Measurements from ENCODE around the gene RPS15.

The RPS15 gene

DNA sequence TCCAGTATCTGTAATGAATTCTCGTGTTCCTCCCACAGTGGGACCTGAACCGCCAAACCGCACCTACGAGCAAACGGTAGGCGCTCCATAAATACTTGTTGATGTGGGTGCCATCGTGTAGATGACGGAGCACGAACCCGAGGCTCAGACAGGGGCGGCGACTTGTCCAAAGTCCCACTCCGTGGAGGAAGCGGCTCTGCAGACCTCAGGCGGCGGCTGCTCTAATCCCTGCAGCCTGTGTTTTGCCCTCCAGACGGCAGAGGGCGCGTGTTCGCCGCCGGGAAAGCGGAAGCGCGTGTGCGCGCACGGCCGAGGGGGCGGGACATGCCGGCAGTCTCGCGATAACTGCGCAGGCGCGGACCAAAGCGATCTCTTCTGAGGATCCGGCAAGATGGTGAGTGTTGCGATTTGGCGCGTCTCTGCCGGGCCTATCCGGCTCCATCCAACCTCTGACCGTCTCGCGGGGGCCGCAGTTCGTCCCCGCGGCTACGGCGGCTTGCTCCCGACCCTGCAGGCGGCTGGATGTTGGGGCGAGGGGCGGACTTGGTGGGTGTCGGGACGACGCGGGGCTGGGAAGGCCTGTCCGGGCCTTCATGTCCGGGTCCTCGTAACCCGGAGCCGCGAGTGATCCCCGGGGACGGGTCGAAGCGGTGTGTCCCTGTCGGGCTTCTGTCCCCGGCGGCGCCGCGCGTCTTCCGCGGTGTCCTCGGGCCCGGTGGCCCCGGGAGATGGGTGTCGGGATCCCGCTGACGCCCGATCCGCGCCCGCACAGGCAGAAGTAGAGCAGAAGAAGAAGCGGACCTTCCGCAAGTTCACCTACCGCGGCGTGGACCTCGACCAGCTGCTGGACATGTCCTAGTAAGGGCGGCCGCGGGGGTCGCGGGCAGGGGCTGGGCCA lies at the start of gene RPS15:
TSS of gene RPS15 (plus strand) at position 362 of the 898 bp plus-strand sequence. CDS start at position 392, 30 bp downstream.
- Histone ChIP-seq H3K4me3 (ENCODE audit: low read length) (peak within 1 kb of the TSS; percentile 96), H3K36me3 (ENCODE audit: control insufficient read depth, insufficient read depth, low read length) (peaks cover 18% of the 10 kb centered on the region), H3K27me3 (ENCODE audit: control insufficient read depth, insufficient read depth, low read length) (no peaks in the 10 kb centered on the region), H3K9ac (ENCODE audit: low read length) (peak within 1 kb of the TSS; percentile 74), H3K27ac (ENCODE audit: low read depth, low read length) (peak within 1 kb of the TSS; percentile 92), H3K4me1 (ENCODE audit: control insufficient read depth, insufficient read depth, low read length) (peaks cover 5% of the 10 kb centered on the region)

- Histone ChIP-seq H3K4me1 (ENCODE audit: control insufficient read depth, insufficient read depth, low read length) (peaks cover 5% of the 10 kb centered on the region), H3K27me3 (ENCODE audit: control insufficient read depth, insufficient read depth, low read length) (no peaks in the 10 kb centered on the region), H3K27ac (ENCODE audit: low read depth, low read length) (no peak overlapping the region), H3K4me3 (ENCODE audit: low read length) (no peak overlapping the region), H3K9ac (ENCODE audit: low read length) (no peak overlapping the region), H3K36me3 (ENCODE audit: control insufficient read depth, insufficient read depth, low read length) (peaks cover 21% of the 10 kb centered on the region)
Observed at GRCh38 chr19:1388637-1389026, 49.6 kb upstream of the RPS15 start.

GRCh38 chr19:1389033-1389940 lies 48.9 kb upstream of the RPS15 start:
- Histone ChIP-seq H3K4me1 (ENCODE audit: control insufficient read depth, insufficient read depth, low read length) (peaks cover 5% of the 10 kb centered on the region), H3K9ac (ENCODE audit: low read length) (no peak overlapping the region), H3K27me3 (ENCODE audit: control insufficient read depth, insufficient read depth, low read length) (no peaks in the 10 kb centered on the region), H3K4me3 (ENCODE audit: low read length) (no peak overlapping the region), H3K27ac (ENCODE audit: low read depth, low read length) (no peak overlapping the region), H3K36me3 (ENCODE audit: control insufficient read depth, insufficient read depth, low read length) (peaks cover 25% of the 10 kb centered on the region)

DNA sequence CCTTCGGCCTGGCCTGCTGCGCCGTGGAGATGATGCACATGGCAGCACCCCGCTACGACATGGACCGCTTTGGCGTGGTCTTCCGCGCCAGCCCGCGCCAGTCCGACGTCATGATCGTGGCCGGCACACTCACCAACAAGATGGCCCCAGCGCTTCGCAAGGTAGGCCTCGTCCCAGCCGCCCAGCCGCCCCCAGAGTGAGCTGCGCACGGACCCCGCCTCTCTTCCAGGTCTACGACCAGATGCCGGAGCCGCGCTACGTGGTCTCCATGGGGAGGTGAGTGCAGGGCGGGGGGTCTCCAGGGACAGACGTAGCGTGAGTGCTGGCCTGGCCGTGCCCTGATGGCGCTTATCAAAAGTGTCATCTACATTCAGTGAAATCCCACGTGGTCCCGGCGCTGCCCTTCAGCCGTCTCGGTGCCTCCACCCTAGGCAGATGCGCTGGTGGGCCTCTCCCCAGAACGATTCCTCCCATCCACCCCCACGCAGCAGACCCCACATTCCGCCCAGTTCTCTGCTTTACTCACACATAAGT lies 47.2 kb upstream of the RPS15 start:
- Histone ChIP-seq H3K4me1 (ENCODE audit: control insufficient read depth, insufficient read depth, low read length) (no peaks in the 10 kb centered on the region), H3K27me3 (ENCODE audit: control insufficient read depth, insufficient read depth, low read length) (no peaks in the 10 kb centered on the region), H3K4me3 (ENCODE audit: low read length) (no peak overlapping the region), H3K36me3 (ENCODE audit: control insufficient read depth, insufficient read depth, low read length) (peaks cover 25% of the 10 kb centered on the region), H3K9ac (ENCODE audit: low read length) (no peak overlapping the region), H3K27ac (ENCODE audit: low read depth, low read length) (no peak overlapping the region)

GRCh38 chr19:1392407-1392806 lies 45.8 kb upstream of the RPS15 start:
- H3K4me3 ChIP-seq (ENCODE audit: low read length) = no peak overlapping the region
- H3K9ac ChIP-seq (ENCODE audit: low read length) = no peak overlapping the region
- H3K36me3 ChIP-seq (ENCODE audit: control insufficient read depth, insufficient read depth, low read length) = peaks cover 25% of the 10 kb centered on the region
- no peak overlapping the region for H3K27ac ChIP-seq (ENCODE audit: low read depth, low read length)
- no peaks in the 10 kb centered on the region for H3K27me3 ChIP-seq (ENCODE audit: control insufficient read depth, insufficient read depth, low read length)
- no peaks in the 10 kb centered on the region for H3K4me1 ChIP-seq (ENCODE audit: control insufficient read depth, insufficient read depth, low read length)

- H3K4me3 ChIP-seq (ENCODE audit: low read length) = no peak overlapping the region
- no peak overlapping the region for H3K27ac ChIP-seq (ENCODE audit: low read depth, low read length)
- H3K36me3 ChIP-seq (ENCODE audit: control insufficient read depth, insufficient read depth, low read length) = peaks cover 25% of the 10 kb centered on the region
- no peak overlapping the region for H3K9ac ChIP-seq (ENCODE audit: low read length)
- no peaks in the 10 kb centered on the region for H3K27me3 ChIP-seq (ENCODE audit: control insufficient read depth, insufficient read depth, low read length)
- no peaks in the 10 kb centered on the region for H3K4me1 ChIP-seq (ENCODE audit: control insufficient read depth, insufficient read depth, low read length)
Observed at GRCh38 chr19:1392939-1393530, 45.2 kb upstream of the RPS15 start.

DNA sequence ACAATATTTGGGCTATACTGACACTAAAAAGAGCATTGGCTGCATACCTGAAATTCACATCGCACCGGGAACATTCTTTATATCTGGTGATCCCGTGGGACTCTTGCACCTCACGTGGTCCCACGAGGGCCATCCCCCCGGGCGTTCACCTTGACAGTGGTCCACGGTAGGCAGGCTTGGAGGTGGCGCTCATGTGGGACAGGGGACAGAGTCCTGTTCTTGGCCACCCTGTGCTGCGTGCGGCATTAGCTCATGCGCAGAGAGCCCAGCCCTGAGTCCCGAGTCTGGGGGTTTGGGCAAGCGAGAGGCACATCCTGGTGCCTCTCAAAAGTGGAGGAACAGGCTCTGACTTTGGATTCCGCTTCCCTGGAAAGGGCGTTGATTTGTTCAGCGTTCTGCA lies 44.4 kb upstream of the RPS15 start:
- H3K36me3 ChIP-seq (ENCODE audit: control insufficient read depth, insufficient read depth, low read length) = peaks cover 24% of the 10 kb centered on the region
- H3K9ac ChIP-seq (ENCODE audit: low read length) = no peak overlapping the region
- no peak overlapping the region for H3K27ac ChIP-seq (ENCODE audit: low read depth, low read length)
- no peaks in the 10 kb centered on the region for H3K4me1 ChIP-seq (ENCODE audit: control insufficient read depth, insufficient read depth, low read length)
- no peaks in the 10 kb centered on the region for H3K27me3 ChIP-seq (ENCODE audit: control insufficient read depth, insufficient read depth, low read length)
- no peak overlapping the region for H3K4me3 ChIP-seq (ENCODE audit: low read length)

DNA sequence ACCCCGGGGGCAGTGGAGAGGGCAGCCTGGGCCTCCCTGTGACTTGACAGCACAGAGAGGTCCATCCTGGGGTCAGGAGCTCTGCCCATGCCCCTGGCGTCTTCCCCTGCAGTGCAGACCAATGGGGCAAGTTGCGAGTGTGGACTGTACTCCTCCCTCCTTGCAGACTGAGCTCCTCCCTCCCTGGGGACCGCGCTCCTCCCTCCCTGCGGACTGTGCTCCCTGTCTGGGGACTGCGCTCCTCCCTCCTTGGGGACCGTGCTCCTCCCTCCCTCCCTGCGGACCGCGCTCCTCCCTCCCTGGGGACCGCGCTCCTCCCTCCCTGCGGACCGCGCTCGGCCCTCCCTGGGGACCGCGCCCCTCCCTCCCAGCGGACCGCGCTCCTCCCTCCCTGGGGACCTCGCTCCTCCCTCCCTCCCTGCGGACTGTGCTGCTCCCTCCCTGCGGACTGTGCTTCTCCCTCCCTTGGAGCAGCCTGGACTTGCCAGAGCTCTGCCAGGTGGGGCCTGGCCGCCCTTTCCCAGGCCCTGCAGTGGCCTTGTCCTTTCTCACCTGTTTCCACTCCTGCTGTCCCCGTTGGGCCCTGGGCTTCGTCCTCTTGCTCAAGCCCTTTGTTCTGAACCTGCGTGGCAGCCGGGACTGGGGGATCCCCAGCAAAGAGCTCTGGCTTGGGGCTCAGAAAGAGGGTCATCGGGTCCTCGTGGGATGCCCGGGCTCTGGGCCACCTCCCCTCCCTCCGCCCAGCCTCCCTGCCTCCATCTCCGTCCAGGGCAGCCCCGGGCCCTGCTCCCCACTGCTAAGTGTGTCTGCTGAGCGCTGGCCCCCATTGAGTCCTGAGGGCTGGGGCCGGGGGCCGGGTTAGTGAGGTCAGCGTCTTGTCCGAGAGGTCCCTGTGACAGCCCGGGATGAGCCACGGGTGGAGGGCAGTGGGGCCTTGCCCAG lies 43.7 kb upstream of the RPS15 start:
- Histone ChIP-seq H3K4me1 (ENCODE audit: control insufficient read depth, insufficient read depth, low read length) (no peaks in the 10 kb centered on the region), H3K27ac (ENCODE audit: low read depth, low read length) (no peak overlapping the region), H3K27me3 (ENCODE audit: control insufficient read depth, insufficient read depth, low read length) (peaks cover 4% of the 10 kb centered on the region), H3K36me3 (ENCODE audit: control insufficient read depth, insufficient read depth, low read length) (peaks cover 17% of the 10 kb centered on the region), H3K4me3 (ENCODE audit: low read length) (no peak overlapping the region), H3K9ac (ENCODE audit: low read length) (no peak overlapping the region)

DNA sequence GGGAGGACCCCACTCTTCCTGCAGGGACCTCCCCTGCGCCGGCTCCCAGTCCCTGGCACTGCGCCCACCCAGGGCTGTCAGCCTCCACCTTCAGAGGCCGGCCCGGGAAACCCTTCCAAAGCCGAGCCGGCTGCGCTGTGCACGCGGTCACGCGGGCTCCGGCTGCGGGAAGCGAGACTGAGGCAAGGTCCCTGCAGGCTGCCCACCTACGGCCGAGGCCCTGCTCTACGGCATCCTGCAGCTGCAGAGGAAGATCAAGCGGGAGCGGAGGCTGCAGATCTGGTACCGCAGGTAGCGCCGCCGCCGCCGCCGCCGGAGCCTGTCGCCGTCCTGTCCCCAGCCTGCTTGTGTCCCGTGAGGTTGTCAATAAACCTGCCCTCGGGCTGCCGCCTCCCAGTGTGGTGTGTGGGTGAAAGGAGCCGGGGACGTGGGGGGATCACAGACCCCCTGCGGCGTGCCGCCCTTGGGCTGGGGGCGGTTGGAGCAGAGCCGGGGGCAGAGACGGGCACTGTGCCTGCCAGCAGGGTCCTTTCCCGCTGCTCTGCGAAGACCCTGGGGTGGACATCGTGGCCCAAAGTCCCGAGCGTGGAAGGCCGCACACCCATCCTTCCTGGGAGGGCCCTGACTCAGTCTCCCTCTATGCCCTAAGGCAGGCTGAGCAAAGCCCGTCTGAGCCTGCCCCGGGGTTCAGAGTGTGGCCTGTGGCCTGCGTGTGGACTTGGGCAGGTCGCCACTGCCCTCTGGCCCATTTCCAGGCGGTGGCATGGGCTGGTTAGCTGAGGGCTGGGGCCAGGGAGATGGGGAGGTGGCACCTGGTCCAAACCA lies 42.8 kb upstream of the RPS15 start:
- Histone ChIP-seq H3K27me3 (ENCODE audit: control insufficient read depth, insufficient read depth, low read length) (peaks cover 4% of the 10 kb centered on the region), H3K27ac (ENCODE audit: low read depth, low read length) (no peak overlapping the region), H3K9ac (ENCODE audit: low read length) (no peak overlapping the region), H3K36me3 (ENCODE audit: control insufficient read depth, insufficient read depth, low read length) (peaks cover 15% of the 10 kb centered on the region), H3K4me3 (ENCODE audit: low read length) (no peak overlapping the region), H3K4me1 (ENCODE audit: control insufficient read depth, insufficient read depth, low read length) (no peaks in the 10 kb centered on the region)

- H3K9ac ChIP-seq (ENCODE audit: low read length) = no peak overlapping the region
- H3K4me1 ChIP-seq (ENCODE audit: control insufficient read depth, insufficient read depth, low read length) = peaks cover 2% of the 10 kb centered on the region
- H3K36me3 ChIP-seq (ENCODE audit: control insufficient read depth, insufficient read depth, low read length) = peaks cover 12% of the 10 kb centered on the region
- no peak overlapping the region for H3K27ac ChIP-seq (ENCODE audit: low read depth, low read length)
- peaks cover 4% of the 10 kb centered on the region for H3K27me3 ChIP-seq (ENCODE audit: control insufficient read depth, insufficient read depth, low read length)
- no peak overlapping the region for H3K4me3 ChIP-seq (ENCODE audit: low read length)
Observed at GRCh38 chr19:1396019-1396767, 42.0 kb upstream of the RPS15 start.

Data from rectal smooth muscle tissue (tissue), 1 donor.